ENCODE measurements around the gene TMEM184B. TPM values are rescaled to one million over a fixed set of nuclear protein-coding genes. Genes with fewer than 3 reads are reported as not detected.

Gene TMEM184B
- polyA plus RNA-seq, 2 of the 4 experiments (the other 2 are of a cell fraction), result 22.2 to 36.8 TPM

- no peak for DNase-seq (ENCODE audit: low read depth in 1 of 2, low spot score in 1 of 2)
- POLR2A ChIA-PET, result no interaction called here
- WGBS (ENCODE audit: missing lambda C conversion rate), result 93% methylated on average over 61 of the region's 81 CpGs
- H3K9me3 ChIP-seq, result no peaks in the 10 kb centered on the region
- CTCF ChIA-PET, result interaction anchor here (0.8 to 2.1 kb wide), 2 partner anchors 12 to 163 kb away, joined by 3 to 4 read pairs; partner anchors contain the start of gene MAFF
- no peak overlapping the region for H3K27ac ChIP-seq
- no peak overlapping the region for H3K4me2 ChIP-seq
- H3K4me3 ChIP-seq, result no peak overlapping the region
- no peak for FAIRE-seq
- no peak for TF ChIP-seq CEBPB (IDR thresholded peaks at IDR 0.05)
- TF ChIP-seq SREBF2 (IDR thresholded peaks at IDR 0.05), result no peak
- no peak for TF ChIP-seq CBX8 (IDR thresholded peaks at IDR 0.05)
- no peak for TF ChIP-seq REST (IDR thresholded peaks at IDR 0.05)
- TF ChIP-seq SMC3 (IDR thresholded peaks at IDR 0.05), result no peak
- TF ChIP-seq BHLHE40 (IDR thresholded peaks at IDR 0.05; ENCODE audit: low read depth, low read length), result no peak
- no peak for TF ChIP-seq RFX5 (IDR thresholded peaks at IDR 0.05)
- TF ChIP-seq ATOH8 (CRISPR knock-in tag; IDR thresholded peaks at IDR 0.05; ENCODE audit: low read depth), result no peak
- no peak for TF ChIP-seq HMGXB4 (CRISPR knock-in tag; IDR thresholded peaks at IDR 0.05; ENCODE audit: borderline replicate concordance)
- no peak for TF ChIP-seq TP53 (CRISPR knock-in tag; IDR thresholded peaks at IDR 0.05)
- no peak for TF ChIP-seq KDM1A (IDR thresholded peaks at IDR 0.05; ENCODE audit: low read depth)
- no peak for TF ChIP-seq ZFP36 (IDR thresholded peaks at IDR 0.05; ENCODE audit: borderline replicate concordance, partially characterized antibody)
- TF ChIP-seq KDM5A (IDR thresholded peaks at IDR 0.05), result no peak
- no peak for TF ChIP-seq JUN (IDR thresholded peaks at IDR 0.05)
- no peak for TF ChIP-seq CHD2 (IDR thresholded peaks at IDR 0.05; ENCODE audit: low read length, partially characterized antibody)
- TF ChIP-seq MAX (IDR thresholded peaks at IDR 0.05), result no peak
- peak; percentile 11 to 25; a peak in 1 of 6 replicates for ATAC-seq
- H3K4me1 ChIP-seq, result peaks cover 23% of the 10 kb centered on the region
Measured at GRCh38 chr22:38214302-38215056, 58.3 kb downstream of the TMEM184B start.

GRCh38 chr22:38213990-38214301 lies 58.9 kb downstream of the TMEM184B start:
- no peak for ATAC-seq
- ChIA-PET POLR2A (no interaction called here), CTCF (interaction anchor here (0.8 to 1.6 kb wide), 2 partner anchors 10 to 12 kb away, joined by 3 to 4 read pairs; partner anchors contain the start of gene MAFF)
- DNase-seq (ENCODE audit: low read depth in 1 of 2, low spot score in 1 of 2), result no peak
- Histone ChIP-seq H3K9me3 (no peaks in the 10 kb centered on the region), H3K4me1 (peaks cover 17% of the 10 kb centered on the region), H3K4me3 (no peak overlapping the region), H3K4me2 (no peak overlapping the region), H3K27ac (peak overlapping the region in 1 of 2 experiments; percentile 27; a peak in 1 of 6 replicates)
- 65% methylated on average over 7 of the region's 8 CpGs for WGBS (ENCODE audit: missing lambda C conversion rate)
- no peak for FAIRE-seq
- TF ChIP-seq HES2 (IDR thresholded peaks at IDR 0.05), result no peak
- TF ChIP-seq ATOH8 (CRISPR knock-in tag; IDR thresholded peaks at IDR 0.05; ENCODE audit: low read depth), result no peak
- TF ChIP-seq ELK1 (IDR thresholded peaks at IDR 0.05; ENCODE audit: low read depth, low read length), result no peak
- TF ChIP-seq TFCP2L1 (CRISPR knock-in tag; IDR thresholded peaks at IDR 0.05), result no peak
- no peak for TF ChIP-seq ZSCAN20 (CRISPR knock-in tag; IDR thresholded peaks at IDR 0.05)
- no peak for TF ChIP-seq HDAC2 (IDR thresholded peaks at IDR 0.05)
- no peak for TF ChIP-seq RNF2 (IDR thresholded peaks at IDR 0.05; ENCODE audit: borderline replicate concordance, low read depth)
- no peak for TF ChIP-seq E2F6 (IDR thresholded peaks at IDR 0.05; ENCODE audit: borderline replicate concordance, low read depth)
- no peak for TF ChIP-seq HMGXB4 (CRISPR knock-in tag; IDR thresholded peaks at IDR 0.05; ENCODE audit: borderline replicate concordance)
